GM21381 (cell line): ENCODE results near the gene PYGB.
A peak's percentile ranks its signal among the peaks of the same experiment; 100 is the strongest.
"Not testable (repeated sequence)": the region's sequence is repeated elsewhere in the genome, so short reads cannot be mapped to it uniquely, and the experiment has no call there.

ENCODE experiments used
- ATAC-seq: cut with Tn5 transposase; IDR thresholded peaks from one replicate; pipeline ENCODE4 v1.9.1; 2021; ENCODE audit warnings: mild to moderate bottlenecking, moderate library complexity; ENCODE audit not compliant: unreplicated experiment

The PYGB gene

GRCh38 chr20:25310268-25310920 lies 62.5 kb downstream of the PYGB start:
- ATAC-seq = peak; percentile 88

GRCh38 chr20:25310921-25311728 lies 63.2 kb downstream of the PYGB start:
- ATAC-seq = no peak

GRCh38 chr20:25312716-25313115 lies 64.8 kb downstream of the PYGB start:
- ATAC-seq = not testable (repeated sequence)

GRCh38 chr20:25313593-25313992 lies 65.7 kb downstream of the PYGB start:
- ATAC-seq = no peak

GRCh38 chr20:25314497-25315417 lies 66.9 kb downstream of the PYGB start:
- no peak for ATAC-seq

- no peak for ATAC-seq
Measured at GRCh38 chr20:25315418-25316210, 67.7 kb downstream of the PYGB start.

GRCh38 chr20:25316506-25317190 lies 68.8 kb downstream of the PYGB start:
- no peak for ATAC-seq

- no peak for ATAC-seq
Measured at GRCh38 chr20:25317351-25318075, 69.6 kb downstream of the PYGB start.

- peak; percentile 83 for ATAC-seq
Measured at GRCh38 chr20:25318471-25319240, 70.8 kb downstream of the PYGB start.

- no peak for ATAC-seq
Measured at GRCh38 chr20:25319241-25320034, 71.6 kb downstream of the PYGB start.

- no peak for ATAC-seq
Measured at GRCh38 chr20:25320035-25320800, 72.3 kb downstream of the PYGB start.

GRCh38 chr20:25321262-25321831 lies 73.5 kb downstream of the PYGB start:
- ATAC-seq = no peak

GRCh38 chr20:25321991-25322390 lies 74.1 kb downstream of the PYGB start:
- ATAC-seq = no peak

- ATAC-seq = no peak
Measured at GRCh38 chr20:25323496-25324246, 75.8 kb downstream of the PYGB start.

GRCh38 chr20:25324412-25324811 lies 76.5 kb downstream of the PYGB start:
- no peak for ATAC-seq

- no peak for ATAC-seq
Measured at GRCh38 chr20:25325073-25325472, 77.2 kb downstream of the PYGB start.
